HepG2 (cell line): Measurements from ENCODE around the gene MTHFSD. TPM values are rescaled to one million over a fixed set of nuclear protein-coding genes. Genes with fewer than 3 reads are reported as not detected.

Source experiments
- ARNT2 ChIP-seq: sonication (generic); formaldehyde crosslinking; IDR thresholded peaks from 2 replicates; pipeline ENCODE4 v1.8.0; 2022; ENCODE audit warnings: mild to moderate bottlenecking, low read depth, missing genetic modification reagents, moderate library complexity
- DPF2 ChIP-seq: sonication (generic); formaldehyde crosslinking; IDR thresholded peaks from 2 replicates; pipeline ENCODE4 v1.4.0; 2020; ENCODE audit warnings: mild to moderate bottlenecking, low read depth, missing genetic modification reagents, borderline replicate concordance
- HOXA7 ChIP-seq: sonication (generic); formaldehyde crosslinking; IDR thresholded peaks from 2 replicates; pipeline ENCODE4 v1.8.1; 2022; ENCODE audit warnings: mild to moderate bottlenecking, missing genetic modification reagents, moderate library complexity
- JDP2 ChIP-seq: sonication (generic); formaldehyde crosslinking; IDR thresholded peaks from 2 replicates; pipeline ENCODE4 v1.8.1; 2022; ENCODE audit warnings: missing genetic modification reagents, borderline replicate concordance
- KDM3A ChIP-seq: IDR thresholded peaks from 2 replicates; pipeline ENCODE4 v1.6.1; 2018; ENCODE audit warnings: low read depth, missing compliant biosample characterization
- MYNN ChIP-seq: sonication (generic); formaldehyde crosslinking; IDR thresholded peaks from 2 replicates; pipeline ENCODE4 v1.4.0; 2020; ENCODE audit warnings: mild to moderate bottlenecking, low read depth, missing genetic modification reagents
- SALL2 ChIP-seq: sonication (generic); formaldehyde crosslinking; IDR thresholded peaks from 2 replicates; pipeline ENCODE4 v1.8.1; 2023; ENCODE audit warnings: mild to moderate bottlenecking, missing genetic modification reagents, inconsistent platforms
- SSRP1 ChIP-seq: IDR thresholded peaks from 2 replicates; pipeline ENCODE4 v1.6.1; 2016; ENCODE audit warnings: control low read depth
- TMF1 ChIP-seq: sonication (generic); formaldehyde crosslinking; IDR thresholded peaks from 2 replicates; pipeline ENCODE4 v1.8.1; 2022; ENCODE audit warnings: low read depth, missing genetic modification reagents
- ZMYM3 ChIP-seq: sonication (generic); formaldehyde crosslinking; IDR thresholded peaks from 2 replicates; pipeline ENCODE4 v1.5.1; 2020; ENCODE audit warnings: mild to moderate bottlenecking, missing genetic modification reagents
- ZNF543 ChIP-seq: sonication (generic); formaldehyde crosslinking; IDR thresholded peaks from 2 replicates; pipeline ENCODE4 v1.4.0; 2020; ENCODE audit warnings: mild to moderate bottlenecking, missing genetic modification reagents
- ZNF550 ChIP-seq: sonication (generic); formaldehyde crosslinking; IDR thresholded peaks from 2 replicates; pipeline ENCODE4 v1.4.0; 2020; ENCODE audit warnings: mild to moderate bottlenecking, missing genetic modification reagents, borderline replicate concordance
- ZNF674 ChIP-seq: sonication (generic); formaldehyde crosslinking; IDR thresholded peaks from 2 replicates; pipeline ENCODE4 v1.5.0; 2020; ENCODE audit warnings: low read depth, mild to moderate bottlenecking, missing genetic modification reagents
- ZNF75D ChIP-seq: sonication (generic); formaldehyde crosslinking; IDR thresholded peaks from 2 replicates; pipeline ENCODE4 v1.8.1; 2023; ENCODE audit warnings: missing genetic modification reagents, mild to moderate bottlenecking, borderline replicate concordance
- polyA plus RNA-seq, 8 experiments: library from polyadenylated mRNA; depleted of rRNA in 3 of 8; stranded (reverse) in 7 of 8; unstranded in 1 of 8; fragments of >200 nt; fragmentation: Illumina TruSeq in 4 of 8; extraction: Trizol in 4 of 8; gene quantifications; 2 replicates each; pipeline versions ENCODE4 v1.2.1 to v1.2.3, GENCODE V29; 2011 to 2016; ENCODE audit warnings: low read depth in 4 of 8, missing spikeins in 1 of 8, mixed read lengths in 1 of 8; ENCODE audit not compliant: insufficient read depth in 1 of 8
- total RNA-seq, 5 experiments: library from RNA; depleted of rRNA; stranded (reverse); fragments of >200 nt; fragmentation: Illumina TruSeq; extraction: Trizol; gene quantifications; 2 replicates each; pipeline ENCODE4 v1.2.3, GENCODE V29; 2016; ENCODE audit warnings: low read depth in 1 of 5
- TF ChIP-seq, protein P1 (sequence below): sonication (generic); formaldehyde crosslinking; IDR thresholded peaks from 2 replicates; pipeline ENCODE4 v1.4.0; 2020; ENCODE audit warnings: missing genetic modification reagents
- TF ChIP-seq, protein P2 (sequence below): sonication (generic); formaldehyde crosslinking; IDR thresholded peaks from 2 replicates; pipeline ENCODE4 v1.5.1; 2020; ENCODE audit warnings: missing genetic modification reagents, mild to moderate bottlenecking, borderline replicate concordance
- TF ChIP-seq, protein P3 (sequence below): IDR thresholded peaks from 2 replicates; pipeline ENCODE4 v1.6.1; 2016
- TF ChIP-seq, protein P4 (sequence below): sonication (generic); formaldehyde crosslinking; IDR thresholded peaks from 2 replicates; pipeline ENCODE4 v1.4.0; 2020; ENCODE audit warnings: missing genetic modification reagents, mild to moderate bottlenecking, borderline replicate concordance

The MTHFSD gene
- total and polyA plus RNA-seq, 2 of the 13 experiments (the other 11 are each of a cell fraction or from before 2014, with no cell fraction given): 14.2 to 16.3 TPM

DNA sequence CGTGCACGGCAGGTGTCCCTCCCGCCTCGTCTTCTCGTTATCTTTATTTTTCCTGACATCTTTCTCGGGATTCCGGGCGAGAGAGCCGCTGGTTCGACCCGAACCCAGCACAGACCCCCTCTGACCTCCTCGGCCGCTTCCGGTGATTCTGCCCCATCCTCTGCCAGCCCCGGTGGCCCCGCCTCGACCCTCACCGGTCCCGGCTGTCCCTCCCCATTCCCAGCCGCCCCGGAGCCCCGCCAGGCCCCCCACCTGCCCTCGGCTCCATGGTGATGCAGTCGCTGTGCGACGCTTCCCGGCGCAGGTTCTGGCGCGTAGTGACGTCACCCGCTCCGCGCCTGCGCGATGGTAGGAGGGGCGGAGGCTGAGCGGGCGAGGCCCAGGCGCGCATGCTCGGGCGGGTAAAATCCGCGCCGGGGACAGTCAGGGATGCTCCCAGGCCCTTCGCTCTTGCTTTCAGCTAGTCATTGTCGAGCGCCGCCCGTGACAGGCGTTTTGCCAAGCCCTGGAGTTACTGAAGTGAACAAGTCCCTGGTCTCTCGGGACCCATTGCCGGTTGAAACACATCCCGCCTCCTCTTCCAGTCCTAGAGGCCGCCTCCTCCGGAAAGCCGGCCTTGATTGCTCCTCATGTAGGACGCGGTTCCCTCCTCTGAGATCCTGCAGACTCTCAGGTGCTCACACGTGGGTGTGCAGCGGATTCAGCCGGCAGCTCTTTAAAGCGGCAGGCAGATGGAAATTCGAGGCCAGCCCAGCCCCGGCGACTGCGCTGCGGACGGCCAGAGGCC lies at the start of gene MTHFSD (continued):
- TF ChIP-seq, protein P1, sequence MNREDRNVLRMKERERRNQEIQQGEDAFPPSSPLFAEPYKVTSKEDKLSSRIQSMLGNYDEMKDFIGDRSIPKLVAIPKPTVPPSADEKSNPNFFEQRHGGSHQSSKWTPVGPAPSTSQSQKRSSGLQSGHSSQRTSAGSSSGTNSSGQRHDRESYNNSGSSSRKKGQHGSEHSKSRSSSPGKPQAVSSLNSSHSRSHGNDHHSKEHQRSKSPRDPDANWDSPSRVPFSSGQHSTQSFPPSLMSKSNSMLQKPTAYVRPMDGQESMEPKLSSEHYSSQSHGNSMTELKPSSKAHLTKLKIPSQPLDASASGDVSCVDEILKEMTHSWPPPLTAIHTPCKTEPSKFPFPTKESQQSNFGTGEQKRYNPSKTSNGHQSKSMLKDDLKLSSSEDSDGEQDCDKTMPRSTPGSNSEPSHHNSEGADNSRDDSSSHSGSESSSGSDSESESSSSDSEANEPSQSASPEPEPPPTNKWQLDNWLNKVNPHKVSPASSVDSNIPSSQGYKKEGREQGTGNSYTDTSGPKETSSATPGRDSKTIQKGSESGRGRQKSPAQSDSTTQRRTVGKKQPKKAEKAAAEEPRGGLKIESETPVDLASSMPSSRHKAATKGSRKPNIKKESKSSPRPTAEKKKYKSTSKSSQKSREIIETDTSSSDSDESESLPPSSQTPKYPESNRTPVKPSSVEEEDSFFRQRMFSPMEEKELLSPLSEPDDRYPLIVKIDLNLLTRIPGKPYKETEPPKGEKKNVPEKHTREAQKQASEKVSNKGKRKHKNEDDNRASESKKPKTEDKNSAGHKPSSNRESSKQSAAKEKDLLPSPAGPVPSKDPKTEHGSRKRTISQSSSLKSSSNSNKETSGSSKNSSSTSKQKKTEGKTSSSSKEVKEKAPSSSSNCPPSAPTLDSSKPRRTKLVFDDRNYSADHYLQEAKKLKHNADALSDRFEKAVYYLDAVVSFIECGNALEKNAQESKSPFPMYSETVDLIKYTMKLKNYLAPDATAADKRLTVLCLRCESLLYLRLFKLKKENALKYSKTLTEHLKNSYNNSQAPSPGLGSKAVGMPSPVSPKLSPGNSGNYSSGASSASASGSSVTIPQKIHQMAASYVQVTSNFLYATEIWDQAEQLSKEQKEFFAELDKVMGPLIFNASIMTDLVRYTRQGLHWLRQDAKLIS: peak; percentile 51; the same call in 1 of the 2 replicates
- TF ChIP-seq ZNF550 (CRISPR knock-in tag) (no peak), DPF2 (no peak), SSRP1 (no peak), ARNT2 (CRISPR knock-in tag) (peak; percentile 72), ZNF674 (CRISPR knock-in tag) (peak; percentile 77; the same call in 1 of the 2 replicates), ZNF75D (CRISPR knock-in tag) (no peak), KDM3A (no peak), TMF1 (peak; percentile 38; the same call in 1 of the 2 replicates), ZMYM3 (peak; percentile 100), SALL2 (CRISPR knock-in tag) (peak; percentile 86; the same call in 1 of the 2 replicates), JDP2 (CRISPR knock-in tag) (no peak), HOXA7 (CRISPR knock-in tag) (no peak), ZNF543 (CRISPR knock-in tag) (no peak), MYNN (CRISPR knock-in tag) (no peak)
- TF ChIP-seq, protein P2, sequence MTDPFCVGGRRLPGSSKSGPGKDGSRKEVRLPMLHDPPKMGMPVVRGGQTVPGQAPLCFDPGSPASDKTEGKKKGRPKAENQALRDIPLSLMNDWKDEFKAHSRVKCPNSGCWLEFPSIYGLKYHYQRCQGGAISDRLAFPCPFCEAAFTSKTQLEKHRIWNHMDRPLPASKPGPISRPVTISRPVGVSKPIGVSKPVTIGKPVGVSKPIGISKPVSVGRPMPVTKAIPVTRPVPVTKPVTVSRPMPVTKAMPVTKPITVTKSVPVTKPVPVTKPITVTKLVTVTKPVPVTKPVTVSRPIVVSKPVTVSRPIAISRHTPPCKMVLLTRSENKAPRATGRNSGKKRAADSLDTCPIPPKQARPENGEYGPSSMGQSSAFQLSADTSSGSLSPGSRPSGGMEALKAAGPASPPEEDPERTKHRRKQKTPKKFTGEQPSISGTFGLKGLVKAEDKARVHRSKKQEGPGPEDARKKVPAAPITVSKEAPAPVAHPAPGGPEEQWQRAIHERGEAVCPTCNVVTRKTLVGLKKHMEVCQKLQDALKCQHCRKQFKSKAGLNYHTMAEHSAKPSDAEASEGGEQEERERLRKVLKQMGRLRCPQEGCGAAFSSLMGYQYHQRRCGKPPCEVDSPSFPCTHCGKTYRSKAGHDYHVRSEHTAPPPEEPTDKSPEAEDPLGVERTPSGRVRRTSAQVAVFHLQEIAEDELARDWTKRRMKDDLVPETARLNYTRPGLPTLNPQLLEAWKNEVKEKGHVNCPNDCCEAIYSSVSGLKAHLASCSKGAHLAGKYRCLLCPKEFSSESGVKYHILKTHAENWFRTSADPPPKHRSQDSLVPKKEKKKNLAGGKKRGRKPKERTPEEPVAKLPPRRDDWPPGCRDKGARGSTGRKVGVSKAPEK: no peak
- TF ChIP-seq, protein P3, sequence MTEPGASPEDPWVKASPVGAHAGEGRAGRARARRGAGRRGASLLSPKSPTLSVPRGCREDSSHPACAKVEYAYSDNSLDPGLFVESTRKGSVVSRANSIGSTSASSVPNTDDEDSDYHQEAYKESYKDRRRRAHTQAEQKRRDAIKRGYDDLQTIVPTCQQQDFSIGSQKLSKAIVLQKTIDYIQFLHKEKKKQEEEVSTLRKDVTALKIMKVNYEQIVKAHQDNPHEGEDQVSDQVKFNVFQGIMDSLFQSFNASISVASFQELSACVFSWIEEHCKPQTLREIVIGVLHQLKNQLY (CRISPR knock-in tag): no peak
- TF ChIP-seq, protein P4, sequence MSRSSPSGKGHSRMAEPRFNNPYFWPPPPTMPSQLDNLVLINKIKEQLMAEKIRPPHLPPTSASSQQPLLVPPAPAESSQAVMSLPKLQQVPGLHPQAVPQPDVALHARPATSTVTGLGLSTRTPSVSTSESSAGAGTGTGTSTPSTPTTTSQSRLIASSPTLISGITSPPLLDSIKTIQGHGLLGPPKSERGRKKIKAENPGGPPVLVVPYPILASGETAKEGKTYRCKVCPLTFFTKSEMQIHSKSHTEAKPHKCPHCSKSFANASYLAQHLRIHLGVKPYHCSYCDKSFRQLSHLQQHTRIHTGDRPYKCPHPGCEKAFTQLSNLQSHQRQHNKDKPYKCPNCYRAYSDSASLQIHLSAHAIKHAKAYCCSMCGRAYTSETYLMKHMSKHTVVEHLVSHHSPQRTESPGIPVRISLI (CRISPR knock-in tag): no peak
